Esophagus squamous epithelium (tissue), 5 donors: Measurements from ENCODE around the gene SRGAP3. TPM values are rescaled to one million over a fixed set of nuclear protein-coding genes. Genes with fewer than 3 reads are reported as not detected.

ENCODE experiments used
- DNase-seq: peaks from one replicate; lab custom pipeline; 2025; lab: John Stamatoyannopoulos, UW
- H3K27ac ChIP-seq, 4 donors: fragments of 200-600 bp; sonication (generic); one replicate each; pipeline ENCODE4 v1.5.1; 2016 to 2019; ENCODE audit warnings: mild to moderate bottlenecking in 1 of 4
- H3K27me3 ChIP-seq, 4 donors: fragments of 200-600 bp; sonication (generic); 1 replicate in 3 of 4; 2 replicates in 1 of 4; pipeline versions ENCODE4 v1.5.1 to v1.6.0; 2017 to 2021; ENCODE audit warnings: antibody characterized with exemption in 1 of 4
- H3K36me3 ChIP-seq, 3 donors: fragments of 200-600 bp; sonication (generic); one replicate each; pipeline ENCODE4 v1.5.1; 2016 to 2019
- H3K4me1 ChIP-seq, 3 donors: fragments of 200-600 bp; sonication (generic); one replicate each; pipeline ENCODE4 v1.5.1; 2017 to 2019
- H3K4me3 ChIP-seq, 4 donors: fragments of 200-600 bp; sonication (generic); 1 replicate in 3 of 4; 2 replicates in 1 of 4; pipeline ENCODE4 v1.5.1; 2016 to 2019; ENCODE audit warnings: mild to moderate bottlenecking in 2 of 4, moderate library complexity in 1 of 4
- H3K9me3 ChIP-seq, 3 donors: fragments of 200-600 bp; sonication (generic); one replicate each; pipeline ENCODE4 v1.5.1; 2016 to 2019
- POLR2A ChIP-seq, 4 donors: fragments of 450-650 bp; IDR thresholded peaks; one replicate each; pipeline ENCODE4 v1.6.1; 2017; ENCODE audit warnings: antibody characterized with exemption in 4 of 4, mild to moderate bottlenecking in 4 of 4, moderate library complexity in 3 of 4
- WGBS, 2 donors: methylation state at CpG; one replicate each; pipeline ENCODE4 v1.1.5; 2018; 5-methylcytosine and 5-hydroxymethylcytosine counted together
- intact Hi-C: fragments of 100-400 bp; cut with DNase I; formaldehyde crosslinking; loops from one replicate; pipeline ENCODE4 v1.15.0; 2022
- total RNA-seq, 4 donors: library from RNA; depleted of rRNA; stranded (reverse); fragments of >200 nt; gene quantifications; one replicate each; pipeline ENCODE4 v1.1.0, GENCODE V29; 2016
- TF ChIP-seq, protein P1 (sequence below), 6 experiments: fragments of 450-650 bp in 4 of 6; fragments of 200-600 bp in 2 of 6; sonication (generic) in 2 of 6; IDR thresholded peaks; one replicate each; pipeline ENCODE4 v1.5.1; 2016 to 2019; ENCODE audit warnings: antibody characterized with exemption in 6 of 6, mild to moderate bottlenecking in 4 of 6, moderate library complexity in 4 of 6
- donor health status: DM: yes; HTN: yes; CAD: no.

The SRGAP3 gene
- total RNA-seq, 4 donors from 2014 or later = 4.0 to 15.8 (median 6.6) TPM

DNA sequence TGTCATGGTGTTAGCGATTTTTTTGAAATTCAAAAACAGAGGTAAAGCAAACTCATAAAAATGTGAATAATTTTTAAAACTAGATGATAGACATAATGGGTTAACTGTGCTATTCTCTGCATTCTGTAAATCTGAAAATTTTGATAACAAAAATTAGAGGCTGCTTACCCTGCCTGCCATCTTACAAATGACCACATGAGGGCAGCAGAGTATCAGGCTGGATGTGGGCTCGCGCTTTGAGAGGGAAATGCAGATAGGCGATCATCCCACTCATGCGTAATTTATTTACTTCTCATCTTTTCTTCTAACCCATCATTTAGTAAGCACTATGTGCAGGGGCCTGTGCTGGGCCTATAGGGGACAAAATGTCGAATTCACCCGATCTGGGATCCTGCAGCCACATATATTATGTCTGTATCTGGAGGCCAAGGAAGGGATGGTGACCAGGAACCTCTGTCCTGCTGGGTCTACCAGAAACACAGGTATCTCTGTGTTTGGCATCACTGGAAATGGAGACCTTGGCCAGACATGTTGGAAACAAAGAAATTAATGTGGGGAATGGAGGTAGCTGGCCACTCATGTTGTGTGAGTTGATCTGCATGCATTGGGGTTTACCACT, 278.4 kb downstream of the SRGAP3 start:
- Histone ChIP-seq H3K4me1 (peaks cover 0 to 6% (median 0%) of the 10 kb centered on the region in 3 donors), H3K9me3 (no peaks in the 10 kb centered on the region), H3K4me3 (no peak overlapping the region), H3K27me3 (peaks cover 0 to 45% (median 0%) of the 10 kb centered on the region in 4 donors), H3K36me3 (no peaks in the 10 kb centered on the region), H3K27ac (no peak overlapping the region)
- TF ChIP-seq, protein P1, sequence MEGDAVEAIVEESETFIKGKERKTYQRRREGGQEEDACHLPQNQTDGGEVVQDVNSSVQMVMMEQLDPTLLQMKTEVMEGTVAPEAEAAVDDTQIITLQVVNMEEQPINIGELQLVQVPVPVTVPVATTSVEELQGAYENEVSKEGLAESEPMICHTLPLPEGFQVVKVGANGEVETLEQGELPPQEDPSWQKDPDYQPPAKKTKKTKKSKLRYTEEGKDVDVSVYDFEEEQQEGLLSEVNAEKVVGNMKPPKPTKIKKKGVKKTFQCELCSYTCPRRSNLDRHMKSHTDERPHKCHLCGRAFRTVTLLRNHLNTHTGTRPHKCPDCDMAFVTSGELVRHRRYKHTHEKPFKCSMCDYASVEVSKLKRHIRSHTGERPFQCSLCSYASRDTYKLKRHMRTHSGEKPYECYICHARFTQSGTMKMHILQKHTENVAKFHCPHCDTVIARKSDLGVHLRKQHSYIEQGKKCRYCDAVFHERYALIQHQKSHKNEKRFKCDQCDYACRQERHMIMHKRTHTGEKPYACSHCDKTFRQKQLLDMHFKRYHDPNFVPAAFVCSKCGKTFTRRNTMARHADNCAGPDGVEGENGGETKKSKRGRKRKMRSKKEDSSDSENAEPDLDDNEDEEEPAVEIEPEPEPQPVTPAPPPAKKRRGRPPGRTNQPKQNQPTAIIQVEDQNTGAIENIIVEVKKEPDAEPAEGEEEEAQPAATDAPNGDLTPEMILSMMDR (IDR thresholded peaks at IDR 0.05) = peak; percentile 94 to 100 (median 98)
- TF ChIP-seq POLR2A (IDR thresholded peaks at IDR 0.05) = no peak
- DNase-seq = no peak
- intact Hi-C loops = no loop called here
- 0 to 3% methylated on average over 7 of the region's 7 CpGs for WGBS, 2 donors

DNA sequence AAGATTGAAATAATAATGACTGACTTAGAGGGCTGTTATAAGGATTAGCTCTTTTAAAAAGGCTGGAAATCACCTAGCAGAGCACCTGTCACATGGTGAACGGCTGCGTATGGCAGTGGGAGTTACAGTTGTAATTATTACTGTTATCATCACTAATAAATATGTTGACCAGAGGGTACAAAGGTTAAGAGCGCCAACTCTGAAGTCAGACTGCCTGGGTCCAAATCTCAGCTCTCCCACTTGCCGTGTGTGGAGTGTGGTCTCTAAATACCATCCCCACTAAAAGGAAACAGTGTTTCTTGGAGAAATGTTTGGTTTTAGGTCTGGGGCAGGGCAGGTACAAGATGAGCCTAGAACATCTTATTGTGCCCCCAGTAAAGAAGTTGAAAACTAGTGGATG, 280.2 kb downstream of the SRGAP3 start:
- peaks cover 0 to 24% (median 2%) of the 10 kb centered on the region in 3 donors for H3K4me1 ChIP-seq
- no peaks in the 10 kb centered on the region for H3K9me3 ChIP-seq
- H3K27me3 ChIP-seq = peaks cover 0 to 35% (median 0%) of the 10 kb centered on the region in 4 donors
- 63 to 65% methylated on average over 4 of the region's 4 CpGs for WGBS, 2 donors
- no peaks in the 10 kb centered on the region for H3K36me3 ChIP-seq
- H3K27ac ChIP-seq = no peak overlapping the region
- no peak for TF ChIP-seq POLR2A (IDR thresholded peaks at IDR 0.05)
- TF ChIP-seq, protein P1 (IDR thresholded peaks at IDR 0.05) = no peak
- no peak overlapping the region for H3K4me3 ChIP-seq
- DNase-seq = no peak
- intact Hi-C loops = loop anchor here (5.0 kb wide), 1 partner anchor 333 kb away; no protein-coding TSS in a partner anchor

DNA sequence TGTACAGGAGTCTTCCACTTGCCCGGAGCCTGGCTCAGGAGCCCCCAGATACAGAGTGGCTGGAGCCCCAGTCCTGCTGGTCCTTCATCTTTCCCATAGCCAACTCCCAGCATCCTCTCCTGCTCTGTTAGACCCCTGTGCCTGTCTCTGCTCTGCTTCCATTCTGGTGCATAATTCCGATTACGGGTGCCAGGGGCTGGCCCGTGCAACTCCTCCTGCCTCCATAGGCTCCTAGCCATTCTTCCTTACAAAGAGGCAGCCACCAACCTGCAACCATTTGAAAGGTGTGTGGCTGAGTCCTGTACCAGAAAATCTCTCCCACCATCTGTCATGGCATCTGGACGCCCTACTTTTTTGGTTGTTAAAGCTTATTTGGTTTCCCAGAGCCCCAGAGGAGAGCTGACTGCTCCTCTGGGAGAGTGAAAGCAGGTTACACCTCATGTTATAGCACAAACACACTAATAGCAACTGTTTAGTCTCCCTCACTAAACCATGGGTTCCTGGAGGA, 281.0 kb downstream of the SRGAP3 start:
- intact Hi-C loops = loop anchor here (5.0 kb wide), 1 partner anchor 334 kb away; no protein-coding TSS in a partner anchor
- H3K27me3 ChIP-seq = peaks cover 0 to 35% (median 0%) of the 10 kb centered on the region in 4 donors
- H3K4me1 ChIP-seq = peaks cover 0 to 32% (median 9%) of the 10 kb centered on the region in 3 donors
- 68 to 84% methylated on average over 5 of the region's 5 CpGs for WGBS, 2 donors
- no peaks in the 10 kb centered on the region for H3K9me3 ChIP-seq
- no peak for TF ChIP-seq POLR2A (IDR thresholded peaks at IDR 0.05)
- TF ChIP-seq, protein P1 (IDR thresholded peaks at IDR 0.05) = no peak
- no peaks in the 10 kb centered on the region for H3K36me3 ChIP-seq
- no peak for DNase-seq
- no peak overlapping the region for H3K27ac ChIP-seq
- H3K4me3 ChIP-seq = no peak overlapping the region

DNA sequence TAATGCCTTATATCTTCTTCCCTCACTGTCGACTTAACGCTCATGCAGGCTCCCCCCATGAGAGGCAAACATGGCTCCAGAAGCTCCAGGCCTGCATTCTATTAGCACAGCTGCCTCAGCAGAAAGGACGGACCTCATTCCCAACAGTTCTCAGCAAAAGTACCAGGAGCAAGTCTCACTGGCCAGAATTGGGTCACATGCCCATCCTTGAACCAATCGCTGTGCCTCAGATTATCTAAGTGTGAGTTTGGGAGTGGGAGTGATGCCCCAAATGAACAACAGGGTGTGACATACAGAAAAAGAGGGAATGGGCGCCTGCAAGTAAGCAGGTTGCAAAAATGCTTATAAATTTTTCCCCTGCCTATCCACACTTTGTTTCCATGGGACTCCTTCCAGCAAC, 281.9 kb downstream of the SRGAP3 start:
- no peak overlapping the region for H3K4me3 ChIP-seq
- H3K4me1 ChIP-seq = peaks cover 0 to 38% (median 11%) of the 10 kb centered on the region in 3 donors
- 94 to 95% methylated on average over 4 to 5 of the region's 5 CpGs for WGBS, 2 donors
- DNase-seq = no peak
- no peaks in the 10 kb centered on the region for H3K9me3 ChIP-seq
- no peaks in the 10 kb centered on the region for H3K36me3 ChIP-seq
- peaks cover 0 to 35% (median 0%) of the 10 kb centered on the region in 4 donors for H3K27me3 ChIP-seq
- intact Hi-C loops = loop anchor here (5.0 kb wide), 1 partner anchor 335 kb away; no protein-coding TSS in a partner anchor
- TF ChIP-seq POLR2A (IDR thresholded peaks at IDR 0.05) = no peak
- TF ChIP-seq, protein P1 (IDR thresholded peaks at IDR 0.05) = no peak
- no peak overlapping the region for H3K27ac ChIP-seq

DNA sequence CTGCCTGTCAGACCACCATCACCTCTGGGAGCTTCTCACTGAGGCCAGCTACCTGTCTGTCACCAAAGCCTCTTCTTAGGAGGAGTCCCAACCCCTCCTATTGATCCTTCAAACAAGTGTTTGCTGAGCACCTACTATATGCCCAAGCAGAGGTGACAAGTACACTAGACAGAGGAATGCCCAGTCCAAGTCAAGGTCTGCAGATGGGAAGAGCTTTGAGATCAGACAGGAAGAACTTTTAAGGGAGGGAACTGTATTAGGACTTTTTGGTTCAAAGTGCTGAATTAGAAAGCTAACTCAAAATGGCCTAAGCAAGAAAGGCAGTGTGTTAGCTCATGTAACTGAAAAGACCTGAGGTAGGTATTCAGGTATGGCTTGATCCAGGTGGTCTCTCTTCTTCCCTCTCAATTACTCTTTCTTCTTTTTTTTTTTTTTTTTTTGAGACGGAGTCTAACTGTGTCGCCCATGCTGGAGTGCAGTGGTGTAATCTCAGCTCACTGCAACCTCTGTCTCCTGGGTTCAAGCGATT, 282.6 kb downstream of the SRGAP3 start:
- intact Hi-C loops = loop anchor here (5.0 kb wide), 1 partner anchor 335 kb away; no protein-coding TSS in a partner anchor
- no peaks in the 10 kb centered on the region for H3K9me3 ChIP-seq
- TF ChIP-seq, protein P1 (IDR thresholded peaks at IDR 0.05) = no peak
- TF ChIP-seq POLR2A (IDR thresholded peaks at IDR 0.05) = no peak
- 80 to 94% methylated on average over 2 of the region's 3 CpGs for WGBS, 2 donors
- DNase-seq = no peak
- H3K4me1 ChIP-seq = peaks cover 0 to 45% (median 18%) of the 10 kb centered on the region in 3 donors
- H3K36me3 ChIP-seq = no peaks in the 10 kb centered on the region
- H3K27me3 ChIP-seq = peaks cover 0 to 33% (median 0%) of the 10 kb centered on the region in 4 donors
- H3K4me3 ChIP-seq = no peak overlapping the region
- no peak overlapping the region for H3K27ac ChIP-seq
